Muscle of back (tissue), 11 donors: ENCODE results near the gene P2RX3. TPM values are rescaled to one million over a fixed set of nuclear protein-coding genes. Genes with fewer than 3 reads are reported as not detected.

Experiments used
- DNase-seq, 3 donors: peaks; one replicate each; pipeline versions ENCODE4 v3.0.0 to v3.0.0-alpha.2; 2013
- polyA plus RNA-seq, 10 donors: library from polyadenylated mRNA; unstranded; fragments of 120-200 nt; gene quantifications; one replicate each; pipeline ENCODE4 v1.2.1, GENCODE V29; 2013; ENCODE audit not compliant: insufficient read length in 10 of 10

Gene P2RX3
- polyA plus RNA-seq, 10 donors, result 1.9 to 7.0 (median 4.1) TPM

DNA sequence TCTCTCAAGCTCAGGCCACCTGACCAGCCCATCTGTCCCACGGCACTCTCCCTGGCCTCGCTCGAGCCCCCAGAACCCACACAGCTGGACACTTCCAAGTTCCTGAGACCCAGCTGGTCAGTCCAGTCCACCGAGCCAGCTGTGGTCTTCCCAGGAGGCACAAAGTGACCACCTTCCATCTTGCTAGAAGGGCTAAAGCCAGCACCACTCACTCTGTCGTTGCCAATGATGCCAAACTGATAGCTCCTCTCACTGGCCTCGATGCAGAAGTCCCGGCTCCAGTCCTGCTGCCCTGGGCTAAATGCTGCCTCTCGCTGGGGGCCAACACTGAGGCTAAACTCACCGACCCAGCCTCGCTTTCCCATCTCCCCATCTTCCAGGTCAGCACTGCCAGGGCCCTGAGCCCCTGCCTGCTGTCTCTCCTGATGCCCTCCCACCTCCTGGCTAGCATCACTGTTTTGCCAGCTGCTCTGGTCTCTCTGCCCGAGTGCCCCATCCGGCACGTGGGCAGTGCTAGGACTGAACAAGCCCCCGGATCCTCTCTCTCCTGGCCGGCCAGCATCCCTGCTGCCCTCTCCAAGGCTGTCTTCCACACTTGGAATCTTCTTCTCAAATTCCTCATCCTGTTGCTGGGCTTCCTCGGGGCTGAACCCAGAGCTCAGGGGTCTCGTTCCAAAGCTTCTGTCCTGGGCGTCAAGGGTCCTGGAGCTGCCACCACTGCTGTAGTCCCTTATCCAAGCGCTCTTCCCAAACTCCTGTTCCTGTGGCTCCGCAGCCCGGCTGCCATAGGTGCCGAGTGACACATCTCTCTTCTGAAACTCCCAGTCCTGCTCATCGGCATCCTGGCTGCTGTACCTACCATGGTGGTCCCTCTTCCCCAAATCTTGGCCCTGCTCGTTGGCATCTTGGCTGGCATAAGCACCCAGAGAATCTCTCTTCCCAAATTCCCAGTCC lies 28.8 kb upstream of the P2RX3 start:
- DNase-seq, result no peak

GRCh38 chr11:57310091-57310490 lies 28.1 kb upstream of the P2RX3 start:
- DNase-seq, result no peak

- DNase-seq, result peak in 1 of 3 donors; percentile 48
These were observed 27.5 kb upstream of the P2RX3 start for GRCh38 chr11:57310630-57311086.

DNA sequence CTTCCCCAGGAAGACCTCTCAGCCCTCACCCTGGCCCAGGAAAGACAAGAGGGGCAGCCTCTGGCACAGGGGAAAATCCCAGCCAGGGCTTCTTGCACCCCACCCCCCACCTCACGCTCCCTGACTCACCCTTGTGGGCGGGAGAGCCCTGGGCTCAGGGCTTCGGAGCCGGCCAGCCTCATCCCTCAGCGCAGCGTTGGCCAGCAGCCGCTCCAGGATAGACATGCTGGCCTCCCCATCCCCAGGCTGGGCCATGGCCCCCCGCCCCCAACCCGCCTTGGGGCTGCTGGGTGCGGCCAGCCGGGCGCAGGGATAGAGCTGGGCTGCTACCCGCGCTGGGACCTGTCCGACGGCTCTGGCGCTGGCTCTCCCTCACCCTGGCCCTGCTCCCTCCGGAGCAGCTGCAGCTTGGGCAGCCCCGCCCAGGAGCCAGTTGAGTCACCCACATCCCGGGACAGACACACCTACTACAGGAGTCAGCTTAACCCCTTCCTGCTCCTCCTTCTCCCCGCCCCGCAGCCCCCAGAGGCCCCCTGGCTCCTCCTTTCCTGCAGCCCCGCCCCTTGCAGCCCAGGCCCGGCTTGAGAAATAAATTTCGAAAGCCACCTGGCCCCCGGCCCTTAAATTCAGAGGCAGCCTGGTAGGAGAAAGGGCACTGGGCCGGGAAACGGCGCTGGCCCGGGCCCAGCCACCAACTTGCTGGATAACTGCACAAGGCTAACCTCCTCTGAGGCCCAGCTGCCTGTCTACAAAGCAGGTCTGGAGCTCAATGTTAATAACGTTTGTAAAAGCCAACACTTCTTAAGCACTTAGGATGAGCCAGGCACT lies 26.8 kb upstream of the P2RX3 start:
- peak; percentile 88 to 94 (median 93) for DNase-seq

DNA sequence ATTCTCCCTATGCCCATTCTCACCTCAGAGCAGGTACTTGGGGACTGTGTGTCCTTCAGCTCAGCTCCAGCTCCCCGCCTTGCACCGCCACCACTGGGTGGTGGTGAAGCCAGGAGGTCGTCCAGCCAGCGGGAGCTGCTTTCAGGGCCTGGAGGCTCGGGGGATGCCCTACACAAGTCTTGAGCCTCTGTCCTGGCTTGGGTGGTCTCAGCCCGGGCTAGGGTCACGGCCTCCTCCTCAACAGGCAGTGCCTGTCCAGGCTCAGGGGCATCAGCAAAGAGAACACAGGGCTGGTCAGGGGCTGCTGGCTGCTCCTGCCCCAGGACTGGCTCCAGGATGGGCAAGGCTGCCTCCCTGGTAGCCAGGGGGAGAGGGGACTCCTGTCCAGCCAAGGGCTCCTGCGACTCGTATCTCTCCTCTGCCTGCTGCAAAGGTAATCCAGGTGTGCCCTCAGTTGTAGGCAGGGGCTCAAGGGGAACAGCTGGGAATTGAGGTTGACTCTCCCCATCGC lies 25.6 kb upstream of the P2RX3 start:
- DNase-seq, result no peak

DNA sequence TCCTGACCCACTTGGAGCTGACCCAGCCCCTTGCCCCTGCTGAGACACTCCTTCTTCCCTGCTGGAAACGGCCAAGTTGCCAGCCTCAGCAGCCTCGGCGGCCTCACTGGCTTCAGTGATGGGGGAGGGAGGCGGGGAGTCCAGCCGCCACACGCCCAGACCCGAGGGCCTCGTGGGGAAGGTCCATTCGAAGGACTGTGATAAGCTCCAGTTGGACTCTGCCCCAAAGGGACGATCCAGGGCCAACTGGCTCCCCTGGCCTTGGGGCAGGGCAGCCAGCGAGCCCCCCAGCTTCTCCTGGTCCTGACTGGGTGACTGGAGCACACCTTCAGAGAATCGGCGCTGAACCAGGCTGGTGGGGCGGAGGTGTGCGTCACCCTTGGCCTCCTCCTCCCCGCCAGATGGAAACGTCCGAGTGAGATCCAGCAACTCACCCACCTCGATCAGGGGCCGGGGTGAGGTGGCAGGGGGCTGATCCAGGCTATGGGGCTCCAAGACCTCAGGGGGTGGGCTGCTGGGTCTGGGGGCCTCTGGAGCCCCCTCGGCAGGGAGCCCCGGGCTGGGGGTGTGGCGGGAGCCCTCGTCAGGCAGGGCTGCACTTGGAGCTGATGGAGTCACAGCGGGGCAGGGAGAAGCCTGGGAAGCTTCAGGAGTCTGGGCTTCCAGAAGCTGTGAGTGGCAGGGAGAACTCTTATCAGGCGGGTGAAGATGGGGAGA lies 24.9 kb upstream of the P2RX3 start:
- DNase-seq, result no peak

DNA sequence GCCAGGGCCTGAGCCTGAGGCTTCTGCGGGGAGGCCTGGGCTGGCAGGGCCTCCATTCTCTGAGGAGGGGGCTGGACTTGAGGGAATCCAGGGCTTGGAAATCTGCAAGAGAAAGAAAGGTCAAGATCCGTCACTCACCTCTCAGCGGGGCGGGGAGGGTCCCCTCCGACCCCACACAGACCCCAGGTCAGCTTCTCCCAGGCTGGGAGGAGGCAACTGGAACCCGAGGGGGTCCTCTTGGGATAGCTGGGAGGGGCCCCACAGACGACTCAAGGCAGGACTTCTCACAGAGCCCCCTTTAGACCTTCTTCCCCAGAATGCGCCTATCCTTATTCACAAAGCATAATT lies 24.4 kb upstream of the P2RX3 start:
- no peak for DNase-seq

- DNase-seq, result no peak
These were observed 23.8 kb upstream of the P2RX3 start for GRCh38 chr11:57314221-57314973.

DNA sequence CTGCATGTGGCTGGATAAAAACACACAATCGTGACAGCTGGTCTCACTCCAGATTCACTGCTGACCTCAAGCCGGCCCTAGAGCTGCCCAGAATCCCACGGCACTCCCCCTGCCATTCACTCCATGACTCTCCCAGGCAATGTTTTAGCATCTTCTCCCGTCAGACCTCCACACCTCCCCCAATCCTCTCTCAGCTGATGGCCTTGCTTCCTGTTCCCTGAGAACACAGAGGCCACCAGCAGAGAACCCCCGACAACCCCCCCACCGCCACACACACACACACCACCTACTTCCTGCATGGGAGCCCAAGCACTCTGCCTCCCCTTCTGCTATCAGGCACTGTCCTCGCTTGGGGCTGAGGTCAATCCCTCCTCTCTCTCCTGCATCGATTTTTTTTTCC lies 22.7 kb upstream of the P2RX3 start:
- DNase-seq, result no peak

DNA sequence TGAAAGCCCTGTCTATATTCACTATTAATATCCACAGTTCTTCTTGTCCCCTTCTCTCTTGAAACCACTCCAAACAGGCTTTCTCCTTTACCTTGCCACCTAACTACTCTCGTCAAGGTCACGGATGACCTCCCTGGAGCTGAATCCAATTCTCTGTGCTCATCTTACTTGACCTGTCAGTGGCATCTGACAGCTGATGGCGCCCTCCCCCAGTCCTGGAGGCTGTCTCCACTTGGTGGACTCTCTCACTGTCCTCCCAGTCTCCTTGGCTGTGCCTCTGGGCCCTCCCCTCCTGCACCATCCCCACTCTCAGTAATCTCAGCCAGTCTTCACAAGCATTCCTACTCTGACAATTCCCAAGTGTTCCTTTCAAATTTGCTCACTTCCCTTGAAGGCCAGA lies 22.1 kb upstream of the P2RX3 start:
- DNase-seq, result no peak

GRCh38 chr11:57318178-57318577 lies 20.0 kb upstream of the P2RX3 start:
- peak; percentile 83 to 94 (median 84) for DNase-seq

- no peak for DNase-seq
These were observed 18.0 kb upstream of the P2RX3 start for GRCh38 chr11:57320067-57320718.

DNA sequence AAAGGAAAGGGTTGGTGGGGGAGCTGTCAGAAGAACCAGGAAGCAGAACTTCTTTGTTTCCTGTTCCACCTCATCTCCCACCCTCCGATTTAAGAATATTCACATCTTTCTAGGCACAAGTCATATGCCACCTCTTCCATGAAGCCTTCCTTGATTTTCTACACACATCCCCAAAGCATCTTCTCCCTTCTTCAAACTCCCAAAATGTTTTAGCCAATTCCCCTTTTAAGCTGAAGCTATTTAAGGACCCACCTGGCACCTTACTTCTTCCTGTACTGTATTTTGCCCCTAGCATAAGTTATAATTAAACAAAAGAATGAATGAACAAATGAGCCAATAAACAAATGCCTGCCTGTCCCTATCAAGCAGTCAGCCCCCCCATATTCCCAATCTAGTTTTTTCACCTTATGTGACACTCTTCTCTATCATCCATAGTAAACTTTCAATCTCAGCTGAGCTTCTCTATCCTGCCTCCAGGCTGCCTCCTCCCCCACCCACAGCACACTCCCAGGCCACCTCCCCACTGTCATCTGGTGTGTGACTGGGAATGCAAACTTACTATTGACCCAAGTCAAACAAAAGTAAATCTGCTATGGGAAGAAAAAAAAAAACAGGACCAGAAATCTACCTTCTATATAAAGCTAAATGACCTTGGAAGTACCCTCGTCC lies 17.3 kb upstream of the P2RX3 start:
- DNase-seq, result no peak

GRCh38 chr11:57321388-57322255 lies 16.5 kb upstream of the P2RX3 start:
- DNase-seq, result no peak

DNA sequence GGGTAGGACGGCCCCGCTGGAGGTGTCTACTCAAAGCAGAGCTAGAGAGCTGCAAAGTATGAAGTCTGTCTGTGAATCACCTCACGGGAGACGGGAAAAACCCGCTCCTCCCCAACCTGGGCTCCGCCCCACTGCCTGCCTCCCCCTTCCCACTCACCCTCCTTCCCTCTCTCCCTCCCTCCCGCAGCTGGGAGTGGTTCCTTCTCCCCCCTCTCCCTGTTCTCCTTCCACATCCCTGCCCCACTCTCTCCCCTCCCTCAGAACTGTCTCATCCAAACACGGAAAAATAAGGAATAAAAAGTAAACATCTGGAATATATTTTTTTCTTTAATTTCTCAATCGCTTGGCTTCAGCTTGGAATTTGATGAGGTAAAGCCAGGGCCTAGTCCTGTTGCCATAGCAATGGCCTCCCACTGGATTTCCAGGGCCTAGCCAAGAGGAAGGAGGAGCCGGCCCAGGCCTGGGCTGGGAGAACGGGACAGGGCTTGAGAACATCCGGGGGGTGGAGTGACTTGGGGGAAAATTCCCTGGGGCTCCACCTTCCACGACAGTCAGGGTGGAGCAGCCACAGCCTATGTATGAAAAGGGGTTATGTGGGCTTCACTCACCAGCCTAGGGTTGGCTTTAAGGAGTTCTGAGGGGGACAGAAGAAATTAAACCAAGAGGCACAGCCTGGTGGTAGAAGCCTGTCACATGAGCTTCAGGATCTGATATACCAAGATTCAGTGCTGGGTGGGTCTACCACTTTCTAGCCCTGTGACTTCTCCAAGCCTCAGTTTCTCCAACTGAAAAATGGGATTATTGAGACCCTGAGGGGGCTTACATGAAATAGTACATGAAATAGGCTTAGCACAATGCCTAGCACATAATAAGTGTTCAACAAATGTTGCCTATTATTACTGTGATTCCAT lies 15.6 kb upstream of the P2RX3 start:
- DNase-seq, result peak; percentile 96 to 98 (median 97)

DNA sequence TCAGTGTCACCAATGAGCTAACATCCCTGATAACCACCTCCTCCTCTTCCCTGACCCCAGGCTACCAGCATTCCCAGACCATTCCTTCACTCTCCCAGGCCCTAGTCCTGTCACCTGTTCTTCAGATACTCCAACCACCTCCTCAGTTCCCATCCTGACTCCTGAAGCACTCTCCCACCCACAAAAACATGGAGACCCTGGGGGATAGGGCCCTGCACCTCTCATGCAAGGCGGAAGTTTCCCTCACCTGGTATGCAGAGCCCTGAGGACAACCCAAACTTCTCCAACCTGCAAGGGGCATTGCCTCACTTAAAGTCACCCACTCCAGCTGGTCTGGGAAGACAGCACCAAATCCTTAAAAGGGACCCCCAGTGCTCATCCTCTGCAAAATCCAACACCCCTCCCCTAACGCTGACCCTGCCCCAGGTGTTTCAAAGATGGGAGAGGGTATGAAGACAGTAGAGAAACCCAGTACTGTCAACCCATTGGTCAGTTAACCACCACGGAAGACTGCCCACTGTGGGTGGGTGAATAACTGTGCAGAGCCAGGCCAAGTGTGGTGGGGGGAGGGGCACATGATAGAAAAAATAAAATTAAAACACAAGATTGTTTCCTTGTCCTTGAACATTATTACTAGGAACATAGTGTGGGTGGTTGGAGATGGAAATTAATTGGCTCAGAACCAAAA lies 14.8 kb upstream of the P2RX3 start:
- DNase-seq, result peak in 1 of 3 donors; percentile 66

GRCh38 chr11:57323855-57324153 lies 14.3 kb upstream of the P2RX3 start:
- DNase-seq, result no peak
